AG04449 (cell line): ENCODE data around the gene ABCC3.
"Not testable (repeated sequence)": the region's sequence is repeated elsewhere in the genome, so short reads cannot be mapped to it uniquely, and the experiment has no call there.

Source experiments
- CTCF ChIA-PET: fragments of 350-600 bp; formaldehyde crosslinking; extraction: SDS; loops from one replicate; lab custom pipeline; 2021; ENCODE audit warnings: antibody characterized with exemption; lab: Yijun Ruan, JAX
- POLR2A ChIA-PET: fragments of 400-600, 350-600 bp; formaldehyde crosslinking; extraction: SDS; loops from one replicate; lab custom pipeline; 2020; ENCODE audit warnings: antibody characterized with exemption, inconsistent platforms; lab: Yijun Ruan, JAX
- DNase-seq: peaks from one replicate; pipeline ENCODE4 v3.0.0-alpha.2; 2010; ENCODE audit warnings: low read depth, low spot score
- H3K4me3 ChIP-seq: 2 replicates; pipeline ENCODE4 v1.5.1; 2011; ENCODE audit warnings: low read depth, mild to moderate bottlenecking, control low read depth, low read length
- CTCF ChIP-seq: IDR thresholded peaks from one replicate; pipeline ENCODE4 v1.5.1; 2011; ENCODE audit warnings: mild to moderate bottlenecking, moderate library complexity, low read length, control low read depth, inconsistent platforms; ENCODE audit not compliant: insufficient read depth; ENCODE audit errors: missing control alignments

The ABCC3 gene

GRCh38 chr17:50675627-50676026, 40.9 kb downstream of the ABCC3 start:
- POLR2A ChIA-PET = no interaction called here
- CTCF ChIA-PET = interaction anchor here (1.2 to 3.5 kb wide), 4 partner anchors 9 to 50 kb away, joined by 4 to 12 read pairs (median 8); no protein-coding TSS in a partner anchor
- no peak for TF ChIP-seq CTCF
- no peak overlapping the region for H3K4me3 ChIP-seq
- DNase-seq = no peak

GRCh38 chr17:50676065-50676975, 41.6 kb downstream of the ABCC3 start:
- CTCF ChIA-PET = interaction anchor here (3.5 kb wide), 1 partner anchor 46 kb away, joined by 12 read pairs; no protein-coding TSS in a partner anchor
- no peak for TF ChIP-seq CTCF
- H3K4me3 ChIP-seq = no peak overlapping the region
- DNase-seq = no peak
- POLR2A ChIA-PET = no interaction called here

- POLR2A ChIA-PET = no interaction called here
- CTCF ChIA-PET = interaction anchor here (4.2 kb wide), 1 partner anchor 9 kb away, joined by 23 read pairs; no protein-coding TSS in a partner anchor
- no peak overlapping the region for H3K4me3 ChIP-seq
- no peak for TF ChIP-seq CTCF
- no peak for DNase-seq
Measured at GRCh38 chr17:50677851-50678375, 43.2 kb downstream of the ABCC3 start.

GRCh38 chr17:50679008-50679544, 44.4 kb downstream of the ABCC3 start:
- POLR2A ChIA-PET = no interaction called here
- TF ChIP-seq CTCF = no peak
- H3K4me3 ChIP-seq = no peak overlapping the region
- CTCF ChIA-PET = interaction anchor here (0.6 to 11.3 kb wide), 6 partner anchors 10 to 129 kb away, joined by 3 to 150 read pairs (median 4); partner anchors contain the start of gene SPATA20
- no peak for DNase-seq

GRCh38 chr17:50680126-50680525, 45.4 kb downstream of the ABCC3 start:
- no peak overlapping the region for H3K4me3 ChIP-seq
- ChIA-PET CTCF (interaction anchor here (0.7 to 11.3 kb wide), 12 partner anchors 11 to 130 kb away, joined by 3 to 150 read pairs (median 3); partner anchors contain the start of gene SPATA20), POLR2A (no interaction called here)
- DNase-seq = no peak
- TF ChIP-seq CTCF = no peak

- DNase-seq, H3K4me3 ChIP-seq, POLR2A ChIA-PET: not testable (repeated sequence)
- CTCF ChIA-PET = interaction anchor here (0.7 to 11.3 kb wide), 17 partner anchors 8 to 136 kb away, joined by 3 to 150 read pairs (median 3); partner anchors contain the start of gene SPATA20
Measured at GRCh38 chr17:50680543-50681262, 46.0 kb downstream of the ABCC3 start.
